Sigmoid colon (tissue), 7 donors: ENCODE results near the gene CYP4F2. TPM values are rescaled to one million over a fixed set of nuclear protein-coding genes. Genes with fewer than 3 reads are reported as not detected.
"Not testable (repeated sequence)": the region's sequence is repeated elsewhere in the genome, so short reads cannot be mapped to it uniquely, and the experiment has no call there.

Experiments used
- DNase-seq: peaks from one replicate; pipeline ENCODE4 v3.0.0-alpha.2; 2019
- H3K27ac ChIP-seq, 4 donors: fragments of 200-600 bp; sonication (generic); one replicate each; pipeline ENCODE4 v1.5.1; 2016 to 2019; ENCODE audit warnings: mild to moderate bottlenecking in 1 of 4
- H3K27me3 ChIP-seq, 3 donors: fragments of 200-600 bp; sonication (generic); one replicate each; pipeline ENCODE4 v1.5.1; 2019; ENCODE audit warnings: mild to moderate bottlenecking in 1 of 3
- H3K36me3 ChIP-seq, 4 donors: fragments of 200-600 bp; sonication (generic); one replicate each; pipeline ENCODE4 v1.5.1; 2016 to 2019
- H3K4me1 ChIP-seq, 4 donors: fragments of 200-600 bp; sonication (generic); one replicate each; pipeline ENCODE4 v1.5.1; 2017 to 2019
- H3K4me3 ChIP-seq, 4 donors: fragments of 200-600 bp; sonication (generic); one replicate each; pipeline ENCODE4 v1.5.1; 2017 to 2019; ENCODE audit warnings: mild to moderate bottlenecking in 2 of 4, moderate library complexity in 1 of 4
- H3K9me3 ChIP-seq, 4 donors: fragments of 200-600 bp in 3 of 4; sonication (generic) in 3 of 4; one replicate each; pipeline versions ENCODE4 v1.5.1 to v1.6.1; 2013 to 2019
- CTCF ChIP-seq, 4 experiments: fragments of 450-650 bp in 3 of 4; fragments of 200-600 bp in 1 of 4; IDR thresholded peaks; one replicate each; pipeline ENCODE4 v1.5.1; 2016 to 2019; ENCODE audit warnings: antibody characterized with exemption in 4 of 4, mild to moderate bottlenecking in 3 of 4, moderate library complexity in 2 of 4
- EP300 ChIP-seq, 4 donors: sonication (generic); formaldehyde crosslinking; IDR thresholded peaks; one replicate each; pipeline ENCODE4 v1.6.1; 2017; ENCODE audit warnings: antibody characterized with exemption in 4 of 4
- POLR2A ChIP-seq, 2 donors: fragments of 450-650 bp; IDR thresholded peaks; one replicate each; pipeline ENCODE4 v1.6.1; 2016; ENCODE audit warnings: antibody characterized with exemption in 2 of 2, mild to moderate bottlenecking in 2 of 2, moderate library complexity in 2 of 2
- POLR2AphosphoS5 ChIP-seq, 4 donors: sonication (generic); formaldehyde crosslinking; IDR thresholded peaks; one replicate each; pipeline ENCODE4 v1.6.1; 2017; ENCODE audit warnings: antibody characterized with exemption in 4 of 4
- WGBS, 2 donors: extraction: QIAGEN DNeasy Blood & Tissue Kit; methylation state at CpG; one replicate each; pipeline ENCODE4 v1.1.7; 2013; 5-methylcytosine and 5-hydroxymethylcytosine counted together
- intact Hi-C: fragments of 100-400 bp; cut with DNase I; formaldehyde crosslinking; loops from one replicate; pipeline ENCODE4 v1.15.1; 2023
- polyA plus RNA-seq, 3 donors: library from polyadenylated mRNA; stranded (reverse); fragments of 200-250 nt; gene quantifications; one replicate each; pipeline ENCODE4 v1.2.3, GENCODE V29; 2013
- total RNA-seq, 4 donors: library from RNA; depleted of rRNA; stranded (reverse); fragments of >200 nt; gene quantifications; one replicate each; pipeline ENCODE4 v1.1.0, GENCODE V29; 2016
- donor health status: healthy with polysubstance abuse.
- donor health status: Bipolar disorder and iron deficiency.
- donor health status: healthy.

Gene CYP4F2
- total and polyA plus RNA-seq, 7 donors, result 1.2 to 2.2 (median 1.8) TPM; not detected in 4

- DNase-seq, result no peak
- Histone ChIP-seq H3K4me3 (no peak overlapping the region), H3K4me1 (no peaks in the 10 kb centered on the region), H3K27me3 (peaks cover 0 to 7% (median 0%) of the 10 kb centered on the region in 3 donors), H3K27ac (no peak overlapping the region), H3K36me3 (no peaks in the 10 kb centered on the region), H3K9me3 (no peaks in the 10 kb centered on the region)
- WGBS, 2 donors, result 80 to 88% methylated on average over 6 of the region's 6 CpGs
- TF ChIP-seq POLR2AphosphoS5 (IDR thresholded peaks at IDR 0.05) (no peak), CTCF (IDR thresholded peaks at IDR 0.05) (no peak), POLR2A (IDR thresholded peaks at IDR 0.05) (no peak), EP300 (IDR thresholded peaks at IDR 0.05) (no peak)
- intact Hi-C loops, result no loop called here
These were observed 6.4 kb downstream of the CYP4F2 start for GRCh38 chr19:15891434-15891833.

GRCh38 chr19:15889339-15889738, 8.5 kb downstream of the CYP4F2 start:
- DNase-seq, H3K4me1 ChIP-seq, H3K27ac ChIP-seq, intact Hi-C loops, H3K36me3 ChIP-seq, H3K27me3 ChIP-seq, H3K9me3 ChIP-seq, H3K4me3 ChIP-seq: not testable (repeated sequence)
- 91 to 96% methylated on average over 9 of the region's 9 CpGs for WGBS, 2 donors

- TF ChIP-seq POLR2AphosphoS5 (IDR thresholded peaks at IDR 0.05), result no peak
- no peak for TF ChIP-seq CTCF (IDR thresholded peaks at IDR 0.05)
- no peak for TF ChIP-seq EP300 (IDR thresholded peaks at IDR 0.05)
- no peak for TF ChIP-seq POLR2A (IDR thresholded peaks at IDR 0.05)
- Histone ChIP-seq H3K27me3 (peaks cover 0 to 6% (median 2%) of the 10 kb centered on the region in 3 donors), H3K27ac (no peak overlapping the region), H3K36me3 (no peaks in the 10 kb centered on the region), H3K9me3 (no peaks in the 10 kb centered on the region), H3K4me3 (no peak overlapping the region), H3K4me1 (no peaks in the 10 kb centered on the region)
- DNase-seq, result no peak
- intact Hi-C loops, result no loop called here
- WGBS, 2 donors, result 78 to 88% methylated on average over 7 of the region's 7 CpGs
These were observed 12.0 kb downstream of the CYP4F2 start for GRCh38 chr19:15885919-15886318.

- WGBS, 2 donors, result 75 to 81% methylated on average over 3 of the region's 3 CpGs
- peaks cover 0 to 10% (median 6%) of the 10 kb centered on the region in 3 donors for H3K27me3 ChIP-seq
- H3K27ac ChIP-seq, result no peak overlapping the region
- intact Hi-C loops, result no loop called here
- no peaks in the 10 kb centered on the region for H3K9me3 ChIP-seq
- no peak overlapping the region for H3K4me3 ChIP-seq
- DNase-seq, result no peak
- H3K36me3 ChIP-seq, result no peaks in the 10 kb centered on the region
- TF ChIP-seq CTCF (IDR thresholded peaks at IDR 0.05) (no peak), POLR2AphosphoS5 (IDR thresholded peaks at IDR 0.05) (no peak), POLR2A (IDR thresholded peaks at IDR 0.05) (no peak), EP300 (IDR thresholded peaks at IDR 0.05) (no peak)
- H3K4me1 ChIP-seq, result no peaks in the 10 kb centered on the region
These were observed 12.7 kb downstream of the CYP4F2 start for GRCh38 chr19:15885167-15885566.

GRCh38 chr19:15883329-15883728, 14.5 kb downstream of the CYP4F2 start:
- H3K27ac ChIP-seq, H3K4me1 ChIP-seq, H3K9me3 ChIP-seq, intact Hi-C loops, H3K4me3 ChIP-seq, DNase-seq, H3K36me3 ChIP-seq: not testable (repeated sequence)
- H3K27me3 ChIP-seq, result peaks cover 0 to 21% (median 6%) of the 10 kb centered on the region in 3 donors
- 59 to 81% methylated on average over 3 of the region's 3 CpGs for WGBS, 2 donors

- WGBS, 2 donors, result 30 to 53% methylated on average over 4 of the region's 4 CpGs
- no peaks in the 10 kb centered on the region for H3K9me3 ChIP-seq
- H3K27ac ChIP-seq, result no peak overlapping the region
- no peaks in the 10 kb centered on the region for H3K4me1 ChIP-seq
- H3K4me3 ChIP-seq, result no peak overlapping the region
- no peak for DNase-seq
- no peaks in the 10 kb centered on the region for H3K36me3 ChIP-seq
- intact Hi-C loops, result no loop called here
- peaks cover 0 to 45% (median 21%) of the 10 kb centered on the region in 3 donors for H3K27me3 ChIP-seq
- TF ChIP-seq CTCF (IDR thresholded peaks at IDR 0.05) (no peak), POLR2AphosphoS5 (IDR thresholded peaks at IDR 0.05) (no peak), POLR2A (IDR thresholded peaks at IDR 0.05) (no peak), EP300 (IDR thresholded peaks at IDR 0.05) (no peak)
These were observed 22.9 kb downstream of the CYP4F2 start for GRCh38 chr19:15874821-15875474.

- H3K4me1 ChIP-seq, DNase-seq, H3K27ac ChIP-seq, H3K9me3 ChIP-seq, H3K36me3 ChIP-seq, intact Hi-C loops, H3K4me3 ChIP-seq: not testable (repeated sequence)
- peaks cover 0 to 34% (median 21%) of the 10 kb centered on the region in 3 donors for H3K27me3 ChIP-seq
- 68 to 91% methylated on average over 6 of the region's 6 CpGs for WGBS, 2 donors
These were observed 24.1 kb downstream of the CYP4F2 start for GRCh38 chr19:15873771-15874170.
